Lower lobe of right lung (tissue), 2 donors: Measurements from ENCODE around the gene CTPS2. TPM values are rescaled to one million over a fixed set of nuclear protein-coding genes. Genes with fewer than 3 reads are reported as not detected.

Experiments
- ATAC-seq, 2 donors: fragments of 200-7000 bp; cut with Tn5 transposase; one replicate each; pipeline ENCODE4 v1.9.1; 2020 to 2022; ENCODE audit warnings: mild to moderate bottlenecking in 2 of 2, moderate library complexity in 2 of 2
- DNase-seq: peaks from one replicate; pipeline ENCODE4 v3.0.0-alpha.2; 2020
- H3K27ac ChIP-seq: fragments of 200-600 bp; one replicate; pipeline ENCODE4 v1.8.0; 2022
- H3K27me3 ChIP-seq: fragments of 200-600 bp; one replicate; pipeline ENCODE4 v1.8.0; 2022; ENCODE audit warnings: low read depth
- H3K36me3 ChIP-seq: fragments of 200-600 bp; one replicate; pipeline ENCODE4 v1.8.0; 2022; ENCODE audit warnings: mild to moderate bottlenecking
- H3K4me1 ChIP-seq: fragments of 200-600 bp; one replicate; pipeline ENCODE4 v1.8.0; 2022
- H3K4me3 ChIP-seq: fragments of 200-600 bp; one replicate; pipeline ENCODE4 v1.8.0; 2022; ENCODE audit warnings: mild to moderate bottlenecking
- H3K9me3 ChIP-seq: fragments of 200-600 bp; one replicate; pipeline ENCODE4 v1.8.0; 2022
- CTCF ChIP-seq: fragments of 200-600 bp; IDR thresholded peaks from one replicate; pipeline ENCODE4 v1.8.0; 2022; ENCODE audit warnings: antibody characterized with exemption, mild to moderate bottlenecking
- intact Hi-C: fragments of 100-400 bp; cut with DNase I; formaldehyde crosslinking; loops from one replicate; pipeline ENCODE4 v1.11.0; 2022
- total RNA-seq: library from RNA; stranded (reverse); fragmentation: NEBNext Ultra II Directional; extraction: Animal tissue kit (Norgen Biotek cat#: 25700); gene quantifications from one replicate; pipeline ENCODE4 v1.2.1, GENCODE V29; 2021
- donor health status: DM: no; HTN: yes; CAD: no; lungs with severe emphysema.

Gene CTPS2
- total RNA-seq, 1 donor from 2014 or later: 11.3 TPM

- Histone ChIP-seq H3K4me3 (peak overlapping the region; percentile 70), H3K4me1 (no peaks in the 10 kb centered on the region), H3K9me3 (no peaks in the 10 kb centered on the region), H3K27ac (peak overlapping the region; percentile 78), H3K27me3 (no peaks in the 10 kb centered on the region), H3K36me3 (no peaks in the 10 kb centered on the region)
- TF ChIP-seq CTCF: no peak
- ATAC-seq: peak; percentile 78 to 79
- intact Hi-C loops: no loop called here
- peak; percentile 43 for DNase-seq
These were observed 449 bp downstream of the CTPS2 start for GRCh38 chrX:16711893-16712547.

GRCh38 chrX:16711219-16711811 is 1.2 kb downstream of the CTPS2 start:
- intact Hi-C loops: no loop called here
- DNase-seq (no peak), ATAC-seq (no peak)
- Histone ChIP-seq H3K4me1 (no peaks in the 10 kb centered on the region), H3K27ac (peak overlapping the region; percentile 78), H3K9me3 (no peaks in the 10 kb centered on the region), H3K4me3 (peak overlapping the region; percentile 70), H3K27me3 (no peaks in the 10 kb centered on the region), H3K36me3 (no peaks in the 10 kb centered on the region)
- TF ChIP-seq CTCF: no peak

- Histone ChIP-seq H3K36me3 (no peaks in the 10 kb centered on the region), H3K27ac (no peak overlapping the region), H3K9me3 (no peaks in the 10 kb centered on the region), H3K4me3 (no peak overlapping the region), H3K27me3 (no peaks in the 10 kb centered on the region), H3K4me1 (no peaks in the 10 kb centered on the region)
- no peak for DNase-seq
- no peak for TF ChIP-seq CTCF
- ATAC-seq: no peak
- intact Hi-C loops: no loop called here
These were observed 4.5 kb downstream of the CTPS2 start for GRCh38 chrX:16708016-16708415.

- Histone ChIP-seq H3K4me3 (no peak overlapping the region), H3K4me1 (no peaks in the 10 kb centered on the region), H3K36me3 (no peaks in the 10 kb centered on the region), H3K27me3 (no peaks in the 10 kb centered on the region), H3K27ac (no peak overlapping the region), H3K9me3 (no peaks in the 10 kb centered on the region)
- intact Hi-C loops: no loop called here
- DNase-seq (no peak), ATAC-seq (no peak)
- no peak for TF ChIP-seq CTCF
These were observed 7.1 kb downstream of the CTPS2 start for GRCh38 chrX:16705370-16705769.

GRCh38 chrX:16702700-16703599 is 9.5 kb downstream of the CTPS2 start:
- Histone ChIP-seq H3K4me1 (no peaks in the 10 kb centered on the region), H3K4me3 (no peak overlapping the region), H3K36me3 (peaks cover 9% of the 10 kb centered on the region), H3K27me3 (no peaks in the 10 kb centered on the region), H3K9me3 (no peaks in the 10 kb centered on the region), H3K27ac (no peak overlapping the region)
- intact Hi-C loops: no loop called here
- DNase-seq (no peak), ATAC-seq (no peak)
- no peak for TF ChIP-seq CTCF
